ENCODE results near the gene PDZRN3. TPM values are rescaled to one million over a fixed set of nuclear protein-coding genes. Genes with fewer than 3 reads are reported as not detected.

The PDZRN3 gene
- total RNA-seq, 1 experiment from 2014 or later: 17.5 TPM

Small RNA genes lying within 50 kb of the gene (small RNA-seq; reads per million reads assigned to genes)
- not detected for gene RNU7-119P

Data from Karpas-422 (cell line).